ENCODE data around the gene RANBP9.

The RANBP9 gene

GRCh38 chr6:13671548-13672127 lies 40.0 kb downstream of the RANBP9 start:
- TF ChIP-seq CTCF (IDR thresholded peaks at IDR 0.05; ENCODE audit: unreplicated experiment in 3 of 3) = no peak
- Mint-ChIP-seq H3K4me1 (no peaks in the 10 kb centered on the region), H3K36me3 (ENCODE audit: low read depth) (peaks cover 55% of the 10 kb centered on the region), H3K27me3 (ENCODE audit: low read depth) (no peaks in the 10 kb centered on the region), H3K27ac (peak overlapping the region in 1 of 3 experiments; percentile 3), H3K4me3 (no peak overlapping the region), H3K9me3 (peaks cover 25% of the 10 kb centered on the region)

GRCh38 chr6:13669476-13669875 lies 42.2 kb downstream of the RANBP9 start:
- Mint-ChIP-seq H3K27me3 (ENCODE audit: low read depth) (no peaks in the 10 kb centered on the region), H3K27ac (no peak overlapping the region), H3K4me1 (peaks cover 5% of the 10 kb centered on the region), H3K4me3 (no peak overlapping the region), H3K9me3 (peaks cover 24% of the 10 kb centered on the region), H3K36me3 (ENCODE audit: low read depth) (peaks cover 45% of the 10 kb centered on the region)
- TF ChIP-seq CTCF (IDR thresholded peaks at IDR 0.05; ENCODE audit: unreplicated experiment in 3 of 3) = no peak

GRCh38 chr6:13668291-13668928 lies 43.2 kb downstream of the RANBP9 start:
- no peak overlapping the region for H3K27ac Mint-ChIP-seq
- TF ChIP-seq CTCF (IDR thresholded peaks at IDR 0.05; ENCODE audit: unreplicated experiment in 3 of 3) = no peak
- peaks cover 5% of the 10 kb centered on the region for H3K4me1 Mint-ChIP-seq
- H3K27me3 Mint-ChIP-seq (ENCODE audit: low read depth) = no peaks in the 10 kb centered on the region
- H3K9me3 Mint-ChIP-seq = peaks cover 24% of the 10 kb centered on the region
- H3K4me3 Mint-ChIP-seq = no peak overlapping the region
- peaks cover 44% of the 10 kb centered on the region for H3K36me3 Mint-ChIP-seq (ENCODE audit: low read depth)

GRCh38 chr6:13667655-13668054 lies 44.0 kb downstream of the RANBP9 start:
- no peak overlapping the region for H3K4me3 Mint-ChIP-seq
- no peak for TF ChIP-seq CTCF (IDR thresholded peaks at IDR 0.05; ENCODE audit: unreplicated experiment in 3 of 3)
- H3K36me3 Mint-ChIP-seq (ENCODE audit: low read depth) = peaks cover 37% of the 10 kb centered on the region
- peaks cover 5% of the 10 kb centered on the region for H3K4me1 Mint-ChIP-seq
- peaks cover 24% of the 10 kb centered on the region for H3K9me3 Mint-ChIP-seq
- no peaks in the 10 kb centered on the region for H3K27me3 Mint-ChIP-seq (ENCODE audit: low read depth)
- no peak overlapping the region for H3K27ac Mint-ChIP-seq

- Mint-ChIP-seq H3K36me3 (ENCODE audit: low read depth) (peaks cover 30% of the 10 kb centered on the region), H3K27ac (no peak overlapping the region), H3K4me3 (no peak overlapping the region), H3K9me3 (peaks cover 22% of the 10 kb centered on the region), H3K27me3 (ENCODE audit: low read depth) (no peaks in the 10 kb centered on the region), H3K4me1 (peaks cover 5% of the 10 kb centered on the region)
- TF ChIP-seq CTCF (IDR thresholded peaks at IDR 0.05; ENCODE audit: unreplicated experiment in 3 of 3) = no peak
Measured at GRCh38 chr6:13666194-13667105, 45.2 kb downstream of the RANBP9 start.
